Mesodermal cell (in vitro differentiated cells): ENCODE data around the gene CCDC200. TPM values are rescaled to one million over a fixed set of nuclear protein-coding genes. Genes with fewer than 3 reads are reported as not detected.
"Not testable (repeated sequence)": the region's sequence is repeated elsewhere in the genome, so short reads cannot be mapped to it uniquely, and the experiment has no call there.

Experiments
- H3K27ac ChIP-seq: 2 replicates; pipeline ENCODE4 v1.7.0; 2013; ENCODE audit warnings: mild to moderate bottlenecking, low read depth, low read length, moderate library complexity; ENCODE audit not compliant: severe bottlenecking
- H3K36me3 ChIP-seq: 2 replicates; pipeline ENCODE4 v1.7.1; 2013; ENCODE audit warnings: mild to moderate bottlenecking, low read length, moderate library complexity; ENCODE audit not compliant: control insufficient read depth, insufficient read depth
- H3K4me1 ChIP-seq: one replicate; pipeline ENCODE4 v1.7.1; 2013; ENCODE audit warnings: mild to moderate bottlenecking, low read length; ENCODE audit not compliant: insufficient read depth, control insufficient read depth, poor library complexity, severe bottlenecking
- H3K4me3 ChIP-seq: 2 replicates; pipeline ENCODE4 v1.7.0; 2013; ENCODE audit warnings: low read length, control low read depth, mild to moderate bottlenecking; ENCODE audit not compliant: insufficient read depth, poor library complexity, severe bottlenecking; ENCODE audit errors: extremely low read depth
- H3K9me3 ChIP-seq: 2 replicates; pipeline ENCODE4 v1.7.1; 2013; ENCODE audit warnings: mild to moderate bottlenecking, low read length, moderate library complexity; ENCODE audit not compliant: control insufficient read depth
- whole genome bisulfite sequencing, 2 experiments: methylation state at CpG; one replicate each; pipeline ENCODE4 v1.1.5; 2013; ENCODE audit warnings: missing lambda C conversion rate in 2 of 2; ENCODE audit not compliant: insufficient coverage in 2 of 2; 5-methylcytosine and 5-hydroxymethylcytosine counted together
- polyA plus RNA-seq, 2 experiments: library from polyadenylated mRNA; stranded (reverse); fragments of 50-300 nt; gene quantifications; one replicate each; pipeline ENCODE4 v1.2.3, GENCODE V29; 2013

Gene CCDC200
- not detected for polyA plus RNA-seq (2013, experiment 1 of 2)
- polyA plus RNA-seq (2013, experiment 2 of 2), result not detected

GRCh38 chr17:43228020-43228782 lies at the start of gene CCDC200:
CCDC200 (minus strand) TSS chr17:43228623; CDS start chr17:43228554, 69 bp downstream.
- no CpG with 5 or more reads among the region's 7 CpGs for WGBS, 2 experiments
- H3K4me1 ChIP-seq, H3K4me3 ChIP-seq, H3K36me3 ChIP-seq, H3K27ac ChIP-seq, H3K9me3 ChIP-seq: not testable (repeated sequence)

GRCh38 chr17:43272914-43273313 lies 44.5 kb upstream of the CCDC200 start:
- not testable (repeated sequence) for H3K36me3 ChIP-seq, H3K4me3 ChIP-seq, H3K9me3 ChIP-seq, H3K27ac ChIP-seq, H3K4me1 ChIP-seq
- no CpG with 5 or more reads among the region's 30 CpGs for WGBS, 2 experiments

GRCh38 chr17:43272483-43272882 lies 44.1 kb upstream of the CCDC200 start:
- H3K4me1 ChIP-seq, result not testable (repeated sequence)
- WGBS, 2 experiments, result no CpG with 5 or more reads among the region's 12 CpGs

GRCh38 chr17:43270552-43271504 lies 42.4 kb upstream of the CCDC200 start:
- not testable (repeated sequence) for H3K4me3 ChIP-seq, H3K9me3 ChIP-seq, H3K27ac ChIP-seq, H3K4me1 ChIP-seq, H3K36me3 ChIP-seq
- WGBS, 2 experiments, result no CpG with 5 or more reads among the region's 43 CpGs

More at GRCh38 chr17:43272483-43272882, 44.1 kb upstream of the CCDC200 start:
- not testable (repeated sequence) for H3K9me3 ChIP-seq, H3K27ac ChIP-seq, H3K36me3 ChIP-seq, H3K4me3 ChIP-seq

- not testable (repeated sequence) for H3K4me1 ChIP-seq, H3K36me3 ChIP-seq, H3K4me3 ChIP-seq, H3K9me3 ChIP-seq, H3K27ac ChIP-seq
- WGBS, 2 experiments, result 79% methylated on average over 4 of the region's 23 CpGs; no CpG with 5 or more reads in 1 of the 2 experiments
These were observed 18.0 kb upstream of the CCDC200 start for GRCh38 chr17:43246456-43246855.

- no CpG with 5 or more reads among the region's 34 CpGs for WGBS, 2 experiments
- H3K27ac ChIP-seq, H3K4me1 ChIP-seq, H3K9me3 ChIP-seq, H3K36me3 ChIP-seq, H3K4me3 ChIP-seq: not testable (repeated sequence)
These were observed 12.4 kb upstream of the CCDC200 start for GRCh38 chr17:43240596-43241352.

- no CpG with 5 or more reads among the region's 26 CpGs for WGBS, 2 experiments
- not testable (repeated sequence) for H3K36me3 ChIP-seq, H3K9me3 ChIP-seq, H3K4me3 ChIP-seq, H3K27ac ChIP-seq, H3K4me1 ChIP-seq
These were observed 11.2 kb upstream of the CCDC200 start for GRCh38 chr17:43239597-43239996.

GRCh38 chr17:43233877-43234276 lies 5.5 kb upstream of the CCDC200 start, which contains the start of gene RNU2-1:
RNU2-1 (minus strand) TSS chr17:43233977.
- H3K9me3 ChIP-seq, H3K27ac ChIP-seq, H3K36me3 ChIP-seq, H3K4me1 ChIP-seq, H3K4me3 ChIP-seq: not testable (repeated sequence)
- no CpG with 5 or more reads among the region's 31 CpGs for WGBS, 2 experiments

- not testable (repeated sequence) for H3K36me3 ChIP-seq, H3K4me3 ChIP-seq, H3K27ac ChIP-seq, H3K4me1 ChIP-seq, H3K9me3 ChIP-seq
- no CpG with 5 or more reads among the region's 15 CpGs for WGBS, 2 experiments
These were observed 4.8 kb upstream of the CCDC200 start for GRCh38 chr17:43233263-43233662.

- H3K4me1 ChIP-seq, H3K36me3 ChIP-seq, H3K9me3 ChIP-seq, H3K4me3 ChIP-seq, H3K27ac ChIP-seq: not testable (repeated sequence)
- 94 to 95% methylated on average over 9 to 11 of the region's 24 CpGs for whole genome bisulfite sequencing, 2 experiments
These were observed 3.7 kb upstream of the CCDC200 start for GRCh38 chr17:43232021-43232699.
